AG09309 (cell line): ENCODE measurements around the gene CACNA1E.

Experiments used
- DNase-seq: peaks from one replicate; pipeline ENCODE4 v3.0.0-alpha.2; 2010; ENCODE audit warnings: low read depth
- H3K4me3 ChIP-seq: 2 replicates; pipeline ENCODE4 v1.5.1; 2011; ENCODE audit warnings: mild to moderate bottlenecking, low read depth, low read length, moderate library complexity; ENCODE audit not compliant: control insufficient read depth
- TF ChIP-seq, protein P1 (sequence below): IDR thresholded peaks from 2 replicates; pipeline ENCODE4 v1.5.1; 2011; ENCODE audit warnings: mild to moderate bottlenecking, low read depth, low read length, inconsistent platforms; ENCODE audit not compliant: insufficient read depth, control insufficient read depth; ENCODE audit errors: missing control alignments

The CACNA1E gene

DNA sequence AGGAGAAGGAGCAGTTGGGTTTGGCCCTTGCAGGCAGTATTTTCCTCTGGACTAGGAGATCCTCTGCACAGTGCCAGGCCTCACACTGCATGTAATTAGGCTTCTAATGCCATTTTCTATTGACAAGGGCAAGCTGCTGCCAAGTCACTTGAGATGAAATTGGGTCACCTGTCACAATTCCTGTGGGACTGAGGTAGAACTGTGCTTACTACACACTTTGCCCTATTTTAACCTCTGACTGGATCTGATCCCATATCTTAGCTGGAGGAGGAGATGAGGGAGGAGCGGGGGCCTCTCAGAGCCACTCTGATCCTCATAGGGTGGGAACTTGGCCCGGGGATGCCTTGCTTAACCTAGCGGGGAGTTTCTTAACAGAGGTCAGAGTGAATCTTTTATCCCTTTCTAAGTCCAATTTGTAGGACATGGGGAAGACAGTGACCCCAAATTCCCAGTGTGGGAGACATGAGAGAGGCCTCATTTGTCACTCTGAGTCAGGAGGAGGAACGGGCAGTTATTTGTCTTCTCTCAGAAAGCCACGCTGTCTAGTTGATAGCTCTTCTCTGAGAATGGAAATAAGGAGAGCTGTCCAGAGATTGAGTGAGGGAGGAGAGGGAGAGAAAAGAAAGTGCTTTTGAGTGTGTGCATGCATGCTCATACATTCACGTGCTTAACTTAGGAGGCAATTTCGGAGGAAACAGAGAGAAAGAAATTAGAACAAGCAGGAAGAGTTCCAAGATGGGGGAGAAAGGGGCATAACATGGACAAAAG lies 121.3 kb downstream of the CACNA1E start:
- TF ChIP-seq, protein P1, sequence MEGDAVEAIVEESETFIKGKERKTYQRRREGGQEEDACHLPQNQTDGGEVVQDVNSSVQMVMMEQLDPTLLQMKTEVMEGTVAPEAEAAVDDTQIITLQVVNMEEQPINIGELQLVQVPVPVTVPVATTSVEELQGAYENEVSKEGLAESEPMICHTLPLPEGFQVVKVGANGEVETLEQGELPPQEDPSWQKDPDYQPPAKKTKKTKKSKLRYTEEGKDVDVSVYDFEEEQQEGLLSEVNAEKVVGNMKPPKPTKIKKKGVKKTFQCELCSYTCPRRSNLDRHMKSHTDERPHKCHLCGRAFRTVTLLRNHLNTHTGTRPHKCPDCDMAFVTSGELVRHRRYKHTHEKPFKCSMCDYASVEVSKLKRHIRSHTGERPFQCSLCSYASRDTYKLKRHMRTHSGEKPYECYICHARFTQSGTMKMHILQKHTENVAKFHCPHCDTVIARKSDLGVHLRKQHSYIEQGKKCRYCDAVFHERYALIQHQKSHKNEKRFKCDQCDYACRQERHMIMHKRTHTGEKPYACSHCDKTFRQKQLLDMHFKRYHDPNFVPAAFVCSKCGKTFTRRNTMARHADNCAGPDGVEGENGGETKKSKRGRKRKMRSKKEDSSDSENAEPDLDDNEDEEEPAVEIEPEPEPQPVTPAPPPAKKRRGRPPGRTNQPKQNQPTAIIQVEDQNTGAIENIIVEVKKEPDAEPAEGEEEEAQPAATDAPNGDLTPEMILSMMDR = no peak
- DNase-seq = no peak
- no peak overlapping the region for H3K4me3 ChIP-seq

DNA sequence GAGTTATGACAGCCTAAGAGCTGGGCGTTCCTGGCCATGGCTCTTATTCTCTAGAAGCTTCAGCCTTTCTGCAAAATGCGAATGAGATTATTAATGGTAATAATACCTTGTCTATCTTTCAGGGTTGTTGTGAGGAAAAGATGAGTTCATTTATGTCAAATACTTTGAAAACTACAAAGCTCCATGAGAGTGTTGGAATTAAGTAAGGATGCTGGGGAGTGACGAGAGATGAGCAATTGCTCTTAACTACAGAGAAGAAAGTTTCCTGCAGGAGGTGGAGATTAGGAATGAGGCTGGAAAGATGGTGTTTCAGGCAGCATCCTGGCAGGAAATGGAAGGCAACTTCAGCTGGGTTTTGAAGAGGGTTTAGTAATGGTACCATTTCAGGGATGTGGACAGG lies 124.2 kb downstream of the CACNA1E start:
- H3K4me3 ChIP-seq = no peak overlapping the region
- TF ChIP-seq, protein P1 = no peak
- no peak for DNase-seq

DNA sequence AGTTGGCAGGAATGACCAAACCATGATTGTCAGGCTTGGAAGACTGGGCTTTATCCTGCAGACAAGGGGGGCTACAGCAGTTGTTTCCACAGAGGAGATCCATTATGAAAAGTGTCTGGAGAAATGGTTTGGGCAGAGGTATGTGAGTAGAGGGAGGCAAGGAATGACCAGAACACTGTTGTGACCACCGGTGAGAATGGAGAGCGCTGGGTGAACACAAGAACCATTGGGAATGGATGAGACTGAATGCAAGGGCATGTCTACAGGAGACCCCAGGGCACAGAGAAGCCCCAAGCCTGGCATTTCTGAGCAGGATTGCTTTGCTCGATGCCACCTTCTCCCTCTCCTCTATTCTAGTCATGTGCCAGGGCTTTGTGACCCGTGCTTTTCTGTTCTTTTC lies 125.1 kb downstream of the CACNA1E start:
- no peak for DNase-seq
- H3K4me3 ChIP-seq = no peak overlapping the region
- TF ChIP-seq, protein P1 = no peak

DNA sequence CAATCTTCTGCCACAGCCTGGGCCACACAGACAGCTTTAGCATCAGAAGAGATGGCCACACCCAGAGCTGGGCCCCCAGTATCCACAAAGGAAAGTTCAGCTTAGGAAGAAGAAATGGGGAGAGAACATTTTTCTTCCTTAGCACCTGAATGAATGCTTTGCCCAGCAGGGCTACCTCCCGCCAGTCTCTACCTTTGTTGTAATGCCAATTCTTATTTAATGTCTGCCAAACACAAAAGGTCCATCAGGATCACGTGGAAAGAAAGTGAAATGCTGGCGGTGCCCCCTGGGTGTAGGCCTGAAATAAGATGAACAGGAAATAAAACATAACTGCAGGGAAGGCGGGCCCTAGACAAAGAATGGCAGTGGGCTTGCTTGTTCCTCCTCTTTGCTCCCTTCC lies 125.6 kb downstream of the CACNA1E start:
- no peak overlapping the region for H3K4me3 ChIP-seq
- DNase-seq = no peak
- TF ChIP-seq, protein P1 = no peak

DNA sequence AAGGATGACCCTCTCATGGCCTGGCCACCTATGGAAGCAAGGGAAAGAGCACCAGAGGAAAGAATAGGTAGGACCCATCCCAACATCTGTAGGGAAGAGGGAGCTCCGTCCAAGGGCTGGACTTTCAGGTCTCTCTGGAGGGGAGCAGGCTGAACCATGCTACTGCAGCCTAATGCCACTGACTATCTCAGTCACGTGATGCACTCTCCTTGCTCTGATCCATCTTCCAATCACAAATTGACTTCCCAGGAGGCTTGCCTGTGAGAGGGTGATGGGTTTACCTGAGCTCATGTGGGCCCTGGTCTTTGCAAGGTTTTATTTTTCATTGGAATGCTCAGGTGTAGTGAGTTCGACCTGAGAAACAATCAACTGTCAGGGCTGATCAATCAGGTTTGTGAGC lies 128.8 kb downstream of the CACNA1E start:
- no peak overlapping the region for H3K4me3 ChIP-seq
- no peak for DNase-seq
- TF ChIP-seq, protein P1 = no peak

DNA sequence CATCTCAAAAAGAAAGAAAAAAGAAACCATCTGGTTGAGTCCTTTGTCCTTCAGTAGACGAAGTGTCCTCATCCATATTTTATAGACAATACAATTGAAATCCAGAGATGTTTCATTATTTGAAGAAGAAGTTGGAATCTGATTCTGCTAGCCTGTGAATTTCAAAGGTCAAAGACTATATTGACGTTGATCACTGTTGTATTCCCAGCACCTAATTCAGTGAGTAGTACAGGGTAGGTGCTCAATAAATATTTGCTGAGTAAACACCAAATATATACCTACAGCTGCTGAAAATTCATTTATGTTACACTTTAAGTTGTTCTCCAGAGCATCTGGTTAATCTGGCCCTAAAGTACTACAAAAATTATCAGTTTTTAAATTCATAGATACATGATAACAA lies 135.2 kb downstream of the CACNA1E start:
- TF ChIP-seq, protein P1 = no peak
- H3K4me3 ChIP-seq = no peak overlapping the region
- no peak for DNase-seq
